ENCODE data around the gene CAMK2G. TPM values are rescaled to one million over a fixed set of nuclear protein-coding genes. Genes with fewer than 3 reads are reported as not detected.
"Not testable (repeated sequence)": the region's sequence is repeated elsewhere in the genome, so short reads cannot be mapped to it uniquely, and the experiment has no call there.

The CAMK2G gene
- total RNA-seq, 1 experiment from 2014 or later = 24.0 TPM

- peak; percentile 75 for DNase-seq
- H3K36me3 ChIP-seq = not testable (repeated sequence)
Observed at GRCh38 chr10:73889416-73889815, 15.1 kb upstream of the CAMK2G start.

GRCh38 chr10:73889014-73889413, 14.7 kb upstream of the CAMK2G start:
- Histone ChIP-seq H3K27me3 (no peaks in the 10 kb centered on the region), H3K9me3 (no peaks in the 10 kb centered on the region), H3K4me3 (no peak overlapping the region), H3K36me3 (no peaks in the 10 kb centered on the region)
- DNase-seq = peak; percentile 91

More at GRCh38 chr10:73889416-73889815, 15.1 kb upstream of the CAMK2G start:
- H3K9me3 ChIP-seq, H3K4me3 ChIP-seq, H3K27me3 ChIP-seq: not testable (repeated sequence)

DNA sequence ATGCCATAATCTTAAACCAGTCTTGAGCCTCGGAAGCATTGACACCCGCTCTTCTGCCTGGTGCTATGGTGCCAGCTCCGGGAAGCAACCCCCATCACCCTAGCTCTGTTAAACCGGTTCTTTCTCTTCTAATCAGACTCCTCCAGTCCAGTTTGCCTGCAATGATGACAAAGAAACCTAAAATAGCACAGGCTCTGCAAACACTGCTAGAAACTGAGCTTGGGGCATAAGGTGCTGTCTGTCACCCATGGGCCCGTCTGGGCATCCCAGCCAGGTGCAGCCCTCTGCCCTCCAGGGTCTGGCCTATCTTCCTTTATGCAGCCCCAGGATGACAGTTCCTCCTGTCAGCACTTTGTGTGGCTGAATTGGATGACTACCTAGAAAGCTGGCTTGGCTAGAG, 14.2 kb upstream of the CAMK2G start:
- Histone ChIP-seq H3K9me3 (no peaks in the 10 kb centered on the region), H3K27me3 (no peaks in the 10 kb centered on the region), H3K36me3 (no peaks in the 10 kb centered on the region), H3K4me3 (no peak overlapping the region)
- no peak for DNase-seq

- Histone ChIP-seq H3K27me3 (no peaks in the 10 kb centered on the region), H3K9me3 (no peaks in the 10 kb centered on the region), H3K4me3 (no peak overlapping the region), H3K36me3 (no peaks in the 10 kb centered on the region)
- DNase-seq = peak; percentile 96
Observed at GRCh38 chr10:73887294-73888039, 13.1 kb upstream of the CAMK2G start.

DNA sequence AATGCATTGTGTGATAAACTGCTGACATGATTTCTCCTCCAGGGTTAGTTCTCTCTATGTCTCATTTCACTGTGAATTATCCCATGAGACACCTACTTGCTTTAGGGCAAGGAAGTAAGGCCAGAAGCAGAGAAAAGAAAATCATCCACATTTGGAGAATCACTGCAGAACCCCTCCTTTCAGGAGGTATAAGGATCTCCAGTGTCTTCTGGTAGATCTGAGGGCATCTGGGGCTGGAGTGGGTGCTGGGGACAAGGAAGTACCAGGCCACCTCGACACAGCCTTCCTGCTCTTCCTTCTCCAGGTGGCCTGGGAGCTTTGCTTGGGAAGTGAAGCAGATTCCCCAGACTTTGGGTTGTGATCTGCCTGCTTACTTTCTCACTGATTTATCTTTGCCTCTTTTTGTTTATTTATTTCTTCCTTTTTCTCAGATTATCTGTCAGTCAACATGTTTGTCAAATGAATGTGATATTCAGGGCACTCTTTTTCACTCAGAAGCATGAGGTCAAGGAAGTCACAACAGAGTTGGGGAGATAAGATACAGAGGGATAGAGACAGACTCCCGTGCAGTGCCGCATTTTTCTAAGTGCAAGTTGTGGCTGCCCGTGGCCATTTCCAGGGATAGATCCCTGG, 12.4 kb upstream of the CAMK2G start:
- no peak for DNase-seq
- H3K27me3 ChIP-seq = no peaks in the 10 kb centered on the region
- no peaks in the 10 kb centered on the region for H3K9me3 ChIP-seq
- H3K4me3 ChIP-seq = no peak overlapping the region
- no peaks in the 10 kb centered on the region for H3K36me3 ChIP-seq

DNA sequence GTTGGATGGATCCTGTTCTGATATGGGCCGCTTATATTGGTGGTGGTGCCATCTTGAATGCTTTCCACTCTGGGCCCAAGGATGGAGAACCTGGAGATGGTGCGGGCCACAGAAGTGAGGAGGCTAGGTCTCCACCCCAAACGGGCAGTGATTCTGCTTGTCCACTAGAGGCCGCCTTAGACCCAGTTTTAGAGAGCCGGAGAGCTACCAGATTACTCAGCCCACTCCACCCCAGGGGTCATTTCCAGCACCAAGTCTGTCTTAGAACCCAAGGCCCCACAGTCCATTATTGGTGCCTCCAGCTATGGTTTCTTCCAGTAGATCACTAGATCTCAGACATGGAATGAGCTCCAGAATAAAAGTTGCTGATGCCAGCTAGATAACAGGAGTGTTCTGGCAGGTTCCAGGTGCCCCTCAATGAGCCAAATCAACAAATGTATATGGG, 11.8 kb upstream of the CAMK2G start:
- H3K36me3 ChIP-seq = no peaks in the 10 kb centered on the region
- H3K9me3 ChIP-seq = no peaks in the 10 kb centered on the region
- DNase-seq = peak; percentile 79
- H3K4me3 ChIP-seq = no peak overlapping the region
- no peaks in the 10 kb centered on the region for H3K27me3 ChIP-seq

- H3K27me3 ChIP-seq = no peaks in the 10 kb centered on the region
- no peak overlapping the region for H3K4me3 ChIP-seq
- H3K9me3 ChIP-seq = no peaks in the 10 kb centered on the region
- DNase-seq = no peak
- H3K36me3 ChIP-seq = no peaks in the 10 kb centered on the region
Observed at GRCh38 chr10:73884017-73884416, 9.7 kb upstream of the CAMK2G start.

DNA sequence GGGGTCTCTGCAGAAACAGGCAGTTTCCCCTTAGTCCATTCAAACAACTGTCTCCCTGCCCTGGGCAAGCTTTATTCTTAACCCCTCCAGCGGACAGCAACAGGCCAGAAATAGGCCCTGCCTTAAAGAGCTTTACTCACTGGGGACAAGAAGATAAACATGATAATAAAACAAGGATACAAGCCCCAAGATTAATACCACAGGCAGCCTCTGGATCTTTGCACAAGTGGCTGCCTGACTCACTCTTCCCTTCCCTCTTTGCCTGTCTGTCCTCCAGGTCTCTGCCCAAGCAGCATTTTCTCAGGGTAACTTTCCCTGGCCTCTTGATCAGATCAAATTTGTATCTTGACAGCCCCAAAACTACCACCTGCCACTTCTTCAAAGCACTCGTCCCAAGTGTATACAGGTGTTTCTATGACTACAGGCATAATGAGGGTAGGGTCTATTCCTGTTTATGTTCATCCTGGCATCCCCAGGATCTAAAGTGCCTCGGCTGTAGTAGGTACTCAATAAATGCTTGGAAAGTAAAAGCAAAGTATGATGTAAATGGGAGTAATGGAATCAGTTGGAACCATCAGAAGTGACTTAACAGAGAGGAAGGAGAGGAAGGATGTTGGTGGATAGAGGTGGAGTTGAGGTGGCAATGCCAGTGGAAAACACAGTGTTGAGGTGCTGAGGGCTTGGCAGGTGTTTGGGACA, 7.0 kb upstream of the CAMK2G start:
- H3K36me3 ChIP-seq = no peaks in the 10 kb centered on the region
- H3K9me3 ChIP-seq = no peaks in the 10 kb centered on the region
- no peak overlapping the region for H3K4me3 ChIP-seq
- no peak for DNase-seq
- no peaks in the 10 kb centered on the region for H3K27me3 ChIP-seq

- Histone ChIP-seq H3K9me3 (no peaks in the 10 kb centered on the region), H3K36me3 (no peaks in the 10 kb centered on the region), H3K4me3 (no peak overlapping the region), H3K27me3 (no peaks in the 10 kb centered on the region)
- peak; percentile 52 for DNase-seq
Observed at GRCh38 chr10:73879296-73880173, 5.2 kb upstream of the CAMK2G start.

- no peak for DNase-seq
Observed at GRCh38 chr10:73878365-73878764, 4.0 kb upstream of the CAMK2G start.

DNA sequence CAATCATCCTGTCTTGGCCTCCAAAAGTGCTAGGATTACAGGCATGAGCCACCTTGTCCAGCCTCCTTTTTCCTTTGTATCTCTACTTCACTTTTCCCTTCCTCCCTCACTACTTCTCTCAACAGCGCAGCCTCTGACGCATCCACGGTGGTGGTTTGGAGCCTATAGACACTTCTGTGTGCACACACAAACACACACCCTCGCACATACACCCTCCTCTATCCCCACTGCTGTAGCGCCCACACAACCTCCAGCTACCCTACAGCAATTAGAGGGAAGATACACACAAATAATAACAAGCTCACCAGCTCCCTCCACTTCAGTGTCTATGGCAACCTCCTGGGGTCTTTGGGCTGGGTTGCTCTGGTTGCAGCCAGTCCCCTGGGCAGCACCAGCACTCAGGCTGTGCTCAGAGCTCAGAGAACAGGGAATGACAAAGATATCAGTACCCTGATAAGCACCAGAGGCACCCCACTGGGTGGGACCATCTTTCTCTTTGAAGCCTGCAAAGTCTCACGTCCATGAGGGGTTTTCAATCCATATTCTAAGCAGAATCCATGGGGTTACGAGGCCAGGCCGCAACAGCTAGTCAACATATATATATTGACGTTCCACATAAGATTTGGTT, 3.3 kb upstream of the CAMK2G start:
- Histone ChIP-seq H3K4me3 (no peak overlapping the region), H3K9me3 (no peaks in the 10 kb centered on the region), H3K36me3 (peaks cover 4% of the 10 kb centered on the region), H3K27me3 (no peaks in the 10 kb centered on the region)
- DNase-seq = no peak

More at GRCh38 chr10:73878365-73878764, 4.0 kb upstream of the CAMK2G start:
- Histone ChIP-seq H3K9me3 (no peaks in the 10 kb centered on the region), H3K36me3 (no peaks in the 10 kb centered on the region), H3K4me3 (no peak overlapping the region), H3K27me3 (no peaks in the 10 kb centered on the region)

DNA sequence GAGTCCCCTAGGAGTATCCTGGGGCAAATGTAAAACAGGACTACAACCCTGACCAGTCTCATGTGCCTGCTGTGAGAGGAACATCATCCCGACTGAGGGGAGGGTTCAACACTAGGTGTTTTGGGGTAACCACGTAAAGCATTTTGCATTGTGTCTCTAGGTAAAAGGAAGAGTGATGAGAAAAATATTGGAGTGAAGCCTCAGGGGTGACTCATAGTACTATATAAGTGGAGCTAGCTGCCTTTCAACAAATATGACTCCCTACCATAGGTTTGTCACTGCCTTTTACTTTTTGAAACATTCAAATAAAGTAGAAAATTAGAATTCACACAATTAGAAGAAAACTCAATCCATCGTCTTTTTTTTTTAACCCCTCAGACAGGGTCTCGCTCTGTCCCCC, 2.6 kb upstream of the CAMK2G start:
- no peak overlapping the region for H3K4me3 ChIP-seq
- no peaks in the 10 kb centered on the region for H3K27me3 ChIP-seq
- no peak for DNase-seq
- H3K9me3 ChIP-seq = no peaks in the 10 kb centered on the region
- peaks cover 7% of the 10 kb centered on the region for H3K36me3 ChIP-seq

GRCh38 chr10:73876566-73876965, 2.2 kb upstream of the CAMK2G start:
- H3K9me3 ChIP-seq = no peaks in the 10 kb centered on the region
- H3K4me3 ChIP-seq = no peak overlapping the region
- H3K36me3 ChIP-seq = peaks cover 11% of the 10 kb centered on the region
- DNase-seq = no peak
- H3K27me3 ChIP-seq = no peaks in the 10 kb centered on the region

DNA sequence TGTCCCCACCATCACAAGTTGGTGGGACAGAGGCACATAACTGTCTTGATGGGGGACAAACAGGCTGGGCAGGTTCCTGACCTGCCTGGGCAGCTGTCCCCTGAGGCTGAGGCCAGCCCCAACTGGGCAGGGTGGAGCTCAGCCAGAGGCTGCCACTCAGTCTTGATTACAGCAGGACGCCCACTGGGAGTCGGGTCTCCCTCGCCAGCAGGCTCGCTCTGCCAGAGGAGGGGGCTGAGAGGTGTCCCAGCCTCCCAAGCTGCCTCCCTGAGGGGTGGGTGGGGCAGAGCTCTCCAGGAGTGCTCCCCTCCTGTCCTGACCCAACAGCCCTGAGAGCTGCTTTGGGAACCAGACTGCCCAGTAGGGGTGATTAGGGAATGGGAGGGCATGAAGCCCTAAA, 1.8 kb upstream of the CAMK2G start:
- peaks cover 12% of the 10 kb centered on the region for H3K36me3 ChIP-seq
- no peaks in the 10 kb centered on the region for H3K9me3 ChIP-seq
- no peaks in the 10 kb centered on the region for H3K27me3 ChIP-seq
- DNase-seq = no peak
- no peak overlapping the region for H3K4me3 ChIP-seq

- H3K9me3 ChIP-seq = no peaks in the 10 kb centered on the region
- DNase-seq = no peak
- peak overlapping the region; percentile 67 for H3K4me3 ChIP-seq
- no peaks in the 10 kb centered on the region for H3K27me3 ChIP-seq
- H3K36me3 ChIP-seq = peaks cover 16% of the 10 kb centered on the region
Observed at GRCh38 chr10:73875139-73875475, 752 bp upstream of the CAMK2G start.

DNA sequence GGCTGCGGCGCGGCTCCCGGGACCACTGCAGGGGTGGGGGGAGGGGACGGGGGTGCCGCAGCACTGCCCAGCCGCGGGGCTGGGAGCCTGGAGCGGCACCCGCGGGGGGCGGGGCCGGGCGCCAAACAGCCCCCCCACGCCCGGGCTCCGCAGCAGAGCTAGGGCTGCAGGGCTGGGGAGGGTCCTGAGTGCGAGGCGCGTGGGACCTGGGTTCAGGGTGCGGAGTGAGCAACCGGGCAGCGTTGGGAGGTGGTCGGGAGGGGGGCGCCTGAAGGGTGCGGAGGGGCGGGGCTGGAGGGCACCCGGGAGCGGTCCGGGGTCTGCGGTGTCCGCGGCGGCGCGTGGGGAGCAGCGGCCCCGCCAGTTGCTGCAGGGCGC, 528 bp downstream of the CAMK2G start:
- H3K36me3 ChIP-seq = peaks cover 24% of the 10 kb centered on the region
- DNase-seq = peak; percentile 7
- peak overlapping the region; percentile 67 for H3K4me3 ChIP-seq
- no peaks in the 10 kb centered on the region for H3K27me3 ChIP-seq
- H3K9me3 ChIP-seq = no peaks in the 10 kb centered on the region
